T-helper 2 cell treated with Interferon-gamma antibody and Interleukin-4, amounts not matched to agents 100 ng/mL and 5 ng/mL, for 36 hours (primary cell): Measurements from ENCODE around the gene ASB18. TPM values are rescaled to one million over a fixed set of nuclear protein-coding genes. Genes with fewer than 3 reads are reported as not detected.
"Not testable (repeated sequence)": the region's sequence is repeated elsewhere in the genome, so short reads cannot be mapped to it uniquely, and the experiment has no call there.

Experiments
- intact Hi-C: fragments of 100-400 bp; cut with micrococcal nuclease; formaldehyde crosslinking; loops from one replicate; pipeline ENCODE4 v1.15.1; 2023
- total RNA-seq: library from RNA; stranded (reverse); gene quantifications from 2 replicates; pipeline ENCODE4 v1.2.3, GENCODE V29; 2022

ASB18 gene
- total RNA-seq, 1 donor from 2014 or later: not detected

DNA sequence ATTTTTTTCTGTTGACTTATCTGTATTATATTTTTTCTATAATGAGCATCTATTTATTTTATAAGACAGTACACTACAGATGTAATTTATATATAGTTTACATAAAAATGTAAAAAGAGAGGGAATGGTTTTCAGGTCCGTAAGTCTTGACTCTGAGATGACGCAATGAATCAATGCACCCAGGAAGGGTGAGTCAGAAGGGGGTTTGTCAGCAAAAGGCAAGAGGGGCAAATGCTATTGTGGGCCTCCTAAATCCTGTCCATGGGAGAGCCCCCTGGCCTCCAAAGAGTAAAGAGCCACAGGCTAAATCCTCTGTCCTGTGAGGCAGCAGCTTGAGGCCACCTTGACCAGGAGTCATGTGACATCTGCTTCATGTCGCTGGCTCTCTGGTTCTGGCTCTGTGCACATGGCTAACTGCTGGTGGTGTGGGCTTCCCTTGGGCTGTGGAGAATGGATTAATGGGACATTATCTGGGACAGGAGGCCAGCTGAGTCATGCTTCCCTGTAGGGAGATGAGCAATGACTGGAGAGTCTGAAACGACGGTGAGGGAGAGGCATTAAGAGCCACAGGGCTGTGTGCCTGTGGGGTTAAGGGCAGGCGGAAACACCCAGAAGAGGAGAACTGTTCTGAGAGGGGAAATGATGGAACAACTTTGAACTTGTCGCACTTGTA is 22.8 kb upstream of the ASB18 start:
- intact Hi-C loops: no loop called here

DNA sequence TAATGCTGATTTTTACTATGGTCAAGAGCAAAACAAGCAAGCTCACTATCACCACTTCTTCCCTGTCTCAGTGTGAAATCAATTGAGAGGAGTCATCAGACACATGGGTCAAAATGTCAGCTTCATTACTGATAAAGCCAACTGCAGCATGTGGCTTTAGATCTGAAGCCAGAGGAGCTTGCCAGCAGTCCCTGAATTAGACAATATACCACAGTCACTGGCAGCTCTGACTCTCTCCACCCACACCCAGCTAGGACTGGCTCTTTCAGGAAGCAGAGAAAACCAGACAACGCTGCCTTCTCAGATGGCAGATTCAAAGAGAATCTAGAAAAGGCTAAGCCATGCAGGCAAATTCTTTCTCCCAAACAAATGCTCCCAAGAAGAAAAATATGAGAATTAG is 20.0 kb upstream of the ASB18 start:
- intact Hi-C loops: no loop called here

DNA sequence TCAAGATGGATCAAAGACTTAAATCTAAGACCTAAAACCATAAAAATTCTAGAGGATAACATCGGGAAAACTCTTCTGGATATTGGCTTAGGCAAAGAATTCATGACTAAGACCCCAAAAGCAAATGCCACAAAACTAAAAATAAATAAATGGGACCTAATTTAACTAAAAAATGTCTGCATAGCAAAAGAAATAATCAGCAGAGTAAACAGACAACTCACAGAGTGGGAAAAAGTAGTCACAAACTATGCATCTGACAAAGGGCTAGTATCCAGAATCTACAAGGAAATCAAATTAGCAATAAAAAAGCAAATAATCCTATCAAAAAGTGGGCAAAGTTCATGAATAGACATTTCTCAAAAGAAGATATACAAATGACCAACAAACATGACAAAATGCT is 18.2 kb upstream of the ASB18 start:
- intact Hi-C loops: no loop called here

DNA sequence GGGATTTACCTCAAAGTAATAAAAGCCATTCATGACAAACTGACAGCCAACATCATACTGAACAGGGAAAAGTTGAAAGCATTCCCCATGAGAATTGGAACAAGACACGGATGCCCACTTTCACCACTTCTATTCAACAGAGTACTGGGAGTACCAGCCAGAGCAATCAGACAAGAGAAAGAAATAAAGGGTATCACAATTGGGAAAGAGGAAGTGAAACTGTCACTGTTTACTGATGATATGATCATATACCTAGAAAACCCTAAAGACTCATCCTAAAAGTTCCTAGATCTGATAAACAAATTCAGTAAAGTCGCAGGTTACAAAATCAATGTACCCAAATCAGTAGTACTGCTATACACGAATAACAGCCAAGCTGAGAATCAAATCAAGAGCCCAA is 17.2 kb upstream of the ASB18 start:
- intact Hi-C loops: no loop called here

DNA sequence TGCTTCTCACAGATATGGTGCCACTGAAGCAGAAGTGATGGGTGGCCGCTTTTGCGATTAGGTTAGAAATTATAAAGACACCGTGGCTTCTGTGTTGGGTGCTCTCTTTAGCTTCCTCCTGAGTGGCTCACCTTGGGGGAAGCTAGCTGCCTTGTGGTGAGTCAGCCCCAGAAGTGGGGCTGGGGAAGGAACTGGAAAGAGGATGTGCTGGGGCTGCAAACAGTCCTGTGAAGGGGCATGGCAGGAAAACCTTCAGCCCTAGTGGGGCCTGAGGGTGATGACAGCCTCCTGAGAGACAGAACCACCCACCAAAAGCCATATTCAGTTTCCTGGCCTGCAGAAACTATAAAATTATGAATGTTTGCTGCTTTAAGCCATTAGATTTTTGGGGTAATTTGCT is 8.9 kb upstream of the ASB18 start:
- intact Hi-C loops: no loop called here

DNA sequence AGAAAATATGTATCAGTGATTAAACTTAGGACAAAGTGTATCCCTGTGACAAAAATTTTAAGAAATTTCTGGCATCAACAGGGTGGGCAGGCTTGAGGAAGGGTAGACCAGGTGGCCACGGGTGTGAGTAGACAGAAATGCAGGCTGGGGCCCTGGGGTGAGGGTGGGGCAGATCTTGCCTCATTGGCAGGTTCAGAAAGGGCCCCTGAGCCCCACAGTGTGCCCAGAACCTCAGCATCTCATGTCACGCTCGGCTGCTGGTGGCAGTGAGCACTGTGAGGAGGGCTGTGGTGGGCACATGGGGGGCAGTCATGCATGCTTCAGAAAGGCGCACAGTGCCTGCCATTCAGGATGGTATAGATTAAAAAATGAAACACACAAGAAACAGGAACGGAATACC is 7.6 kb upstream of the ASB18 start:
- intact Hi-C loops: no loop called here

DNA sequence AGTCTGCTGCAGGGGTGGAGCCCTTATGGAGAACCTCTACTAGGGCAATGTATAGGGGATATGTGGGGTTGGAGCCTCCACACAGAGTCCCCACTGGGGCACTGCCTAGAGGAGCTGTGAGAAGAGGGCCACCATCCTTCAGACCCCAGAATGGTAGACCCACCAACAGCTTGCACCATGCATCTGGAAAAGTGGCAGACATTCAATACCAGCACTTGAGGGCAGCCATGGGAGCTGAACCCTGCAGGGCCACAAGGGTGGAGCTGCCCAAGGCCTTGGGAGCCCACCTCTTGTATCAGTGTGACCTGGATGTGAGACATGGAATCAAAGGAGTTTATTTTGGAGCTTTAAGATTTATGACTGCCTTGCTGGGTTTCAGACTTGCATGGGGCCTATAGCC is 5.7 kb upstream of the ASB18 start:
- intact Hi-C loops: not testable (repeated sequence)

DNA sequence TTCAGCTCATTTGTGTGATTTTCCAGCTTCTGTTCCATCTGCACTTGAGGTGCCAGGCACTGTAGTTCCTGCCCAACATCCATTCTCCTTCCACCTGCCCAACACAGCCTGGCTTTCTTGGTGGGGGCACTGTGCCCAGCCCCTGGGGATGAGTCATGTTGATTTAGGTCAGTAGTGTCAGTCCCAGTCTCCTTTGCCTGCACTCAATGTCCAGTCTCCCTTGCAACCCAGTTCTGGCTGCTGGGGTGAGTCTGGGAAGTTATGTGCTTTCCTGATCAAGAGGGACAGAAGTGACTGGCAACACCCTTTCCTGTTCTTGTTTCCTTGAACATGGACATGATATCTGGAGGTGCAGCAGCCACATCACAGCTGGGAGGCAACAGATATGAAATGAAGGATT is 1.5 kb upstream of the ASB18 start:
- intact Hi-C loops: no loop called here

DNA sequence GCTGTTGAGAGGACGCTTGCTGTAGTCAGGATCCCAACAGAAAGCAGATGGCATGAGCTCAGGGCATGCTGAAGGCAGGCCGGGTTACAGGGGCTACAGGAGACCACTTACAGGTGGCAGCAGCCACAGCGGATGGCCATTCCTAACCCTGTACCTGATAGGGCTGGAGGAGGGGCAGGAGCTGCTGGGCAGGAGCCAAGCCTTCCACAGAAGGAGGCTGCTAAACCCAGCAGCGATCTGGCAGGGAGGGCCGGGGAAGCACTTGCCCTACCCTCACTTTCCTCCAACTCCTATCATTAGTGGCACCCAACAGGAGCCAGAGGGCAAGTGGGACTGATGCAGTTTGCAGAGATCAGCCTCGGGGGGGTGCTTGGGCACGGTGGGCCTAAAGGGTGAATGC is 2.0 kb downstream of the ASB18 start:
- intact Hi-C loops: no loop called here

DNA sequence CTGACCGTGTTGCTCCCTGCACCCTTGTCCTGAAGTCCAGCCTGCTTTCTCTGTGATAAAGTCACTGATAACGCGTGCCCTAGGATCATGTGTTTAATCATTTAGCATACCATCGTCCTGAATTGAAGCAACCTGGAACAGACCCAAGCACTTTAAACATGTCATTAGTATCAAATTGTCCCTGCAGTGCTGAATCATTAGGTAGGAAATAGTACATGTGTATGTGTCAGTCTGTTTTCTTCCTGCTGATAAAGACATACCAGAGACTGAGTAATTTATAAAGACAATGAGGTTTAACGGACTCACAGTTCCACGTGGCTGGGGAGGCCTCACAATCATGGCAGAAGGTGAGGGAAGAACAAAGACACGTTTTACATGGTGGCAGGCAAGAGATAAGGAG is 2.8 kb downstream of the ASB18 start:
- intact Hi-C loops: no loop called here

DNA sequence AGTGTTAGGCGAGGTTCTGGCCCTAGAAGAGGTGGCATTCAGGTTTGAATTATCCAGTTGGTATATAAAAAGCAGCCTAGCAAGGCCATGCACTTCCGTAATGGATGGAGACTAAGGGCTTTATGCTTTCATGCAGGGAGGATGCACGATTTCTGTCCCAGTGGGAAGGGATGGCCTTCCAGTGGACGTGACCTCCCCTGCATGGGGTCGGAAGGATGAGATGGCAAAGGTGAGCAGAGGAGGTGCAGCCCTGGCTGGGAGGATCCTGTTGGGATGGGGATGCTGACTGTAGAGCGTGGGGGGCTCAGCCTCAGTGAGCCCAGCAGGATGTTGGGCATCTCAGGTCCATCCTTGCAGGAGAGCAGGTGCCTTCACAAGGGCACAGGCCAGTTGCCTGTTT is 4.8 kb downstream of the ASB18 start:
- intact Hi-C loops: no loop called here

DNA sequence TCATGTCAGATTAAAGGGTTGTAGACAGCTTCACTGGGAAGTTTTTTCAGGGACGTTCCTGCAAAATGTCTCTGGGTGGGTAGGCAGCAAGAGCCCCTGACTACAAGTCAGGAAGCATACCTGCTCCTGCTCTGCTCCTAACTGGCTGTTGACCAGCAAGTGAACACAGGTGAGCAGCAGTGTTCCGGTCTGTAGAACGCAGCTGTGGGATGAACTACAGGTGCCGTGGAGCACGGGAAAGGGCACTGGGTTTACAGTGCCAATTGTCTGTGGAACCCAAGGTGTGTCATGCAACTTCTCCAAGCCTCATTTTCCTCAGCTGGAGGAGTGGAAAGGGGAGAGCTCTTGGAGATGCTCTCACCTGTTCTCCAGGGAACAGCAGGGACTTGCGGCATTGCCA is 6.6 kb downstream of the ASB18 start:
- intact Hi-C loops: no loop called here

DNA sequence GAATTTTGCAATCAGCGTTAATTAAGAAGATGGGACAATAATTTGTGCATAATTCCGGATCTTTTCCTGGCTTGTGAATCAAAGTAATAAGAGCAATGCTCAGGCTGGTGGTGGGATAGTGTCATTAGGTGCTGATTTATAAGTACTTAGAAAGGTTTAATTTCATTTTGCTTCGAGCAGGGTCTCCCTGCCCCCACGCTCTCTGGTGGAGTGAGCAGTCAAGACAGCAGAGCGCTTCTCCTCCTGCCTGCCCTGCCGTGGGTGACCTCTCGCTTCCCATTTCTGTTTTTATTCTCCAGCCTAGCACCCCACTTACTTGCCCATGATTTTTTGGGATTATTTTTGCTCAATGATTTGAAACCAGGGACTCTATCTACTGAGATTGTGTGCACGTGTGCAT is 7.1 kb downstream of the ASB18 start:
- intact Hi-C loops: no loop called here

DNA sequence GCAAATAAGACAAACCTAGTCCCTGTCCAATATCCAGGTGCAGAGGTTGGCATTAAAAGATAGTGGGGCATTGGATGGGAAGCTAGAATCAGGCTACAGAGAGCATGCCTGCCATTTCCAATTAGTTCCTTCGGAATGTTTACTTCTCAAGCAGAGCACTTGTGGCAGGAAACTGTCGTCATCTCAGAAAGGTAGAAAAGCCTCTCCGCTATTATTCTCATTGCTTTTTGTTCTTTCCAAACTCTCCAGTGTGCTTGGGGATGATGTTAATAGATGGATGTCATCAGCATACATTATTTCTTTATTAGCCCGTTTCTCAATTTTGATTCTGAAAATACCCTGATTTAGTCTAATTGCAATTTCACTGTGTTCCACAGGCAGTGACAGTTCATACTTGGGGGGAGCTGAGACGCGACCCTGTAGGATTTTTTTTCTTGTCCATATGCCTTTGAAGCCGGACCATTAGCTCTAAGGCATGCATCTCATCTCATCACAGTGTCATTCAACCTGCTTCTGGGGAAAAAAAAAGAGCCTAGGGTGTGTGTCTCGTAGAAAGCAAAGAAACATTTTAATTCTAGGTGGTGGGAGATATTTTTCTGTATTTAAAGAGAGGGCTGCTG is 7.7 kb downstream of the ASB18 start:
- intact Hi-C loops: no loop called here

DNA sequence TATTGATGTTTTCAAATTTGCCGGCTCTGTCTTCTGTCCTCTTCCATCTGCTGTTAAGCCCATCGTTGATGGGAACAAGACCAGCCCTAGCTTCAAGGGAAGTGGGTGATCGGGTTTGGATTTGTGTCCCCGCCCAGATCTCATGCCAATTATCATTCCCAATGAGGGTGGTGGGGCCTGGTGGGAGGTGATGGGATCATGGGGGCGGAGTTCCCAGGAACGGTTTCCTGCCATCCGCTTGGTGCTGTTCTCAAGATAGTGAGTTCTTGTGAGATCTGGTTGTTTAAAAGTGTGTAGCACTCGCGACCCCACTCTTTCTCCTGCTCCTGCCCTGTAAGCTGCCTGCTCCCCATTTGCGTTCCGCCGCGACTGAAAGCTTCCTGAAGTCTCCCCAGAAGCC is 9.5 kb downstream of the ASB18 start:
- intact Hi-C loops: no loop called here

DNA sequence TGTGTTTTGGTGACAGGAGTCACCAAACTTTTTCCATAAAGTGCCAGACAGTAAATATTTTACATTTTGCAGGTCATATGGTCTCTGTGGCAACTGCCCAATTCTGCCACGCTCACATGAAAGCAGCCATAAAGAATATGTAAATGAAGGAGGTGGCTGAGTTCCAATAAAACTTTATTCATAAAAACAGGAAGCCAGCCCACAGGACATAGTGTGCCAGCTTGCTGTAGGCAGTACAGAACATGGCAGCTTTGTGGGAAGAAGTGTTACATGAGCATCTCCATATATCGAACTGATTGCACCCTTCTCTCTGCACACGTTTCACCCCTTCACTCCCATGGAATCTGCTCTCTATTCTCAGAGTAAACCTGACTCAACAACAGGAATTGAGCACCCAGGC is 10.2 kb downstream of the ASB18 start:
- intact Hi-C loops: no loop called here

DNA sequence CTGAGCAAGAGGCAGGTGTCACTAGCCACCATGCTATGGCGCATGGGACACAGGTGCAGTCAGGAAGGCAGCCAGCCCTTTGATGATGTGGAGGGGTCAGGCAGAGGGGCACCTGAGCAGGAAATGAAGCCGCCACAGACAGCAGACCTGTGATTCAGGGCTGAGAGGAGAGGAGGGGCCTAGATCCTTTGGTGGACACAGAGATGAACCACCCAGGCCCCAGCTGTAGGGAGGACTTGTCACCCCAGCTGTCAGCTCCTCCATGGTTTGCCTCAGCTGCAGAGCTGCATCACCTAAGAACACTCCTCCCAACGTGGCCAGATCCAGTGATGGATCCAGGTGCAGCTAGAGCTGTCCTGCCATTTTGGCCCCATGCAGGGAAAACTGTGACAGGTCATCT is 11.6 kb downstream of the ASB18 start:
- intact Hi-C loops: no loop called here

DNA sequence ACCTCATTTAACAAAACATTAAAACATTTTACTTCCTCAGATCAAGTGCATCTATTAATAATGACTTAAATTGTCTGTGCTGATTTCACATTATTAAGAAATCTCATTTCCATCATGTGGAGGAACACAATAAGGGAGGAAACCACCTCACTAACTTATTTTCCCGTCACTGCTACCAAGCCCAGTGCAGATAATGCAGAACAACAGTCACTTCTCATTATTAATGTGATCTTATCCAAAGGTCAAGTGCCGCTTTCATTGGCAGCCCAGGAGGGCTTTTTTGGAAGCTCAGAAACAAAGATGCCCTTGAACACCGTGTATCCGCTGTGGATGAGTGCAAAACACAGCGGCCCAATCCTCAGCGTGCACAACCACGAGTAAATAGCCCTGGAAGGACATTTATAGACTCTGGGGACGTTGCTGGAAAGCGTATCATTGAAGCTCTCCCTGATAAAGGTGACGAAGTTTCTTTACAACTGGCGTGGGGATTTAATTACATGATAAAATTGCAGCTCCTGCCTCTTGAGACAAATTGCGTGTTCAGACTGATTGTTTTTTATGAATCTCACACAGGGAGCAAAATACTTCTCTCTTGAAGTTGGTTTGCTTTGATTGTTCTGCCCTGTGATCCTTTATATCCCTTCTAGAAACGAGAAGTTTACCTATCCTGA is 13.2 kb downstream of the ASB18 start:
- intact Hi-C loops: no loop called here

DNA sequence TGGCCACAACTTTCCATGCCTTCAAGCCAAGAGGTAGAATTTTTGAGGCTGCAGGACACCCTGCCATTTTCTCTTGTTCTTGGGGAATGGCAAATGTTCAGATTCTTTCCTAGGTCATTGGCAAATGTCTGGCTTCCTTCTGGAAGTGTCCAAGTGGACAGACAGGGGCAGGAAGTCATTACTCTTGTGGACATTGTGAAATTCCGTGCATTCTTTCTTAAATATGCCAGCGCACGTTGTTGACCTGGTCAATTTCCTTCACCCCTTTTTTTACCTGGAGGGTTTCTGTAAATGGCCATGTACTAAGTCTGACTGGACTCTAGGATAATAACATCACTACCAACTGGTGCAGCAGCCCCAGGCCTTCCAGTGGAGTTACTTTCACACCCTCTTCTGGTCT is 13.9 kb downstream of the ASB18 start:
- intact Hi-C loops: no loop called here

DNA sequence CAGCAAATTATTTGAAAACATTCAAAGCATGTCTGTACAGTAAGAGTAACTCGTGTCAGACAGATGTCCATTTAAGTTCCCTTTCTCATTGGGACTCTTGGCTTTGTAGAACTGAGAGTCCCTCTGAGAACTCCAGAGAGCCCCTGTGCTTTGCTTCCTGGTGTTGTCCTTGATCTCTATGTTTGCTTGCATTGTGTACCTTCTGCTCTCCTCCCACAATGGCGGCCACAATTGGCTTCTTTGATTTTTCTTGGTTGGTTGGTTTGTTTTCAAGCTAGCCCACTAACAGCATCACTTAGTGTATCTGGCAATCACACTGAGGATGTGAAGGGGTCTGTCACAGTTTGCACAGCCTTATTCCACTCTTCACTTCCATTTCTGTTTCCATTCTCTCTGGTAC is 15.1 kb downstream of the ASB18 start:
- intact Hi-C loops: no loop called here

DNA sequence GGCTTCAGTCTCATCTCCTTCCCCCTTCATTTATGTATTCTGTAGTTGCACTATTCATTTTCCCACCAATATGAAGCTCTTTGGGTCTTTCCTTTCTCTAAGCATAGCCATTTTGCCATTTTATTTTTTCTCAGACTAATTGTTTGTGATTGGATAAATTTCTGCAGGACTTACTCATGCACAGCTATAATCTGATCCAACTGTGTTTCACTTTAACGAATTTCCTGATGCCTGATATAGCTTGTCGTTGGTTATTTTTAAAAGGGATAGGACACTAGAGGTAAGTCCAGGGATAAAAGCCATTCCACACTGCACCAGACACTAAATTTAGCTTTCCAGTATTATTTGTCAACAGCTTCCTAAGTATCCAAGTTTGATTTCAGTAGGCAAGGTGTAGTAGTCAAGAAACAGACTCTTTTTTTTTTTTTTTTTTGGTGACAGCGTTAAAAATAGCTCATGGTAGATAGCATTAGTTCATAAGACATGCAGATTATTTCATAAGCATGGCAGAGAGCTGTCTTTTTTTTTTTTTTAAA is 17.4 kb downstream of the ASB18 start:
- intact Hi-C loops: no loop called here

DNA sequence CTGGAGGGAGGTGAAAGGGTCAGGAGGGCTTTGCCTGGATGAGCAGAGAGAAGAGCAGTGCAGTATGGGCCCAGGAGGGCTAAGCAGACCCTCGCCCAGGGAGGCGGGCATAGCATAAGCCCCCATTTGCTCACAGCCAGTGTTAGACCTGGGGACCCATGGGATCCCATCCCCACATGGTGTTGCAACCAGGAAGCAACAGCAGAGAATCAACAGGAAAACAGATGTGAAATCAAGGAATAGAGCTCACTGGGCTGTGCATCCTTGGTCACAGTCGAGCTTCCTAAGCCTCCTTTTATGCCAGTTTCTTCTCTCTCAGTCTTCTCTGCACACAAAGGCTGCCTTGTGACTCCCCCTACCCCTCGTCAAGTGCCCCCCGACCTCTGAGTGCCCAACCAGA is 19.9 kb downstream of the ASB18 start:
- intact Hi-C loops: no loop called here

DNA sequence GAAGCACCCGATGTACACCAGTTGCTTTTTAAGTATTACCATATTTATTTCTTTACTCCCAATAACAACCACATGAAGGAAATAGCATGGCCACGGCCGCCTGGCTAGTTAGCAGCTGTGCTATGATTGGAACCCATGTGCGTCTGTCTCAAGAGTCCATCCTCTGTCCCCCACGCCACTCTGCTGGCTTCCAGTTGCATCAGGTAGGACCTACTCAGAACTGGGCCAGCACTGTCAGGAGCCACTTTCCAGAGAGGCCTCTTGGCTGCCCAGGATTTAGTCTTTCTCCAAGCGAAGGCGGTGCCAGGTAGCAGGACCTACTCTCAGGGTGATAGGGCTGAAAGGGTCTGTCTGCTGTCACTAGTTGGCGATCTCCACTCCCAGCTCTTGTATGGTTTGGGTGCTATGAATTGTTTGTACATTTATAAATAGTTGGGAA is 22.1 kb downstream of the ASB18 start:
- intact Hi-C loops: no loop called here
